Measurements from ENCODE around the gene UBAC2.

GRCh38 chr13:99307247-99307646, 106.6 kb downstream of the UBAC2 start, which contains the start of gene GPR183:
- TF ChIP-seq FOXA1 (IDR thresholded peaks at IDR 0.05) (no peak), ELF4 (IDR thresholded peaks at IDR 0.05) (no peak), LEF1 (IDR thresholded peaks at IDR 0.05; ENCODE audit: borderline replicate concordance) (no peak), ARNT (IDR thresholded peaks at IDR 0.05) (no peak), NFRKB (IDR thresholded peaks at IDR 0.05) (no peak), BHLHE40 (IDR thresholded peaks at IDR 0.05; ENCODE audit: borderline replicate concordance) (no peak), FOXK2 (IDR thresholded peaks at IDR 0.05) (no peak), FOXM1 (IDR thresholded peaks at IDR 0.05; ENCODE audit: borderline replicate concordance) (no peak), TARDBP (IDR thresholded peaks at IDR 0.05) (no peak), SP1 (IDR thresholded peaks at IDR 0.05) (no peak), ZNF384 (IDR thresholded peaks at IDR 0.05) (peak; percentile 78), L3MBTL2 (conservative IDR thresholded peaks at IDR 0.05) (no peak), SUZ12 (IDR thresholded peaks at IDR 0.05) (no peak)
- TF ChIP-seq, protein P1, sequence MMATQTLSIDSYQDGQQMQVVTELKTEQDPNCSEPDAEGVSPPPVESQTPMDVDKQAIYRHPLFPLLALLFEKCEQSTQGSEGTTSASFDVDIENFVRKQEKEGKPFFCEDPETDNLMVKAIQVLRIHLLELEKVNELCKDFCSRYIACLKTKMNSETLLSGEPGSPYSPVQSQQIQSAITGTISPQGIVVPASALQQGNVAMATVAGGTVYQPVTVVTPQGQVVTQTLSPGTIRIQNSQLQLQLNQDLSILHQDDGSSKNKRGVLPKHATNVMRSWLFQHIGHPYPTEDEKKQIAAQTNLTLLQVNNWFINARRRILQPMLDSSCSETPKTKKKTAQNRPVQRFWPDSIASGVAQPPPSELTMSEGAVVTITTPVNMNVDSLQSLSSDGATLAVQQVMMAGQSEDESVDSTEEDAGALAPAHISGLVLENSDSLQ (IDR thresholded peaks at IDR 0.05) = no peak
